Esophagus muscularis mucosa (tissue), 4 donors: Measurements from ENCODE around the gene CDH2. TPM values are rescaled to one million over a fixed set of nuclear protein-coding genes. Genes with fewer than 3 reads are reported as not detected.

ENCODE experiments used
- DNase-seq: peaks from one replicate; pipeline ENCODE4 v3.0.0-alpha.2; 2017; ENCODE audit errors: extremely low spot score
- H3K27ac ChIP-seq, 4 donors: fragments of 200-600 bp; sonication (generic); replicated peaks in 1 of 4; 1 replicate in 3 of 4; 2 replicates in 1 of 4; pipeline ENCODE4 v1.5.1; 2016 to 2019; ENCODE audit warnings: mild to moderate bottlenecking in 1 of 4
- H3K27me3 ChIP-seq, 4 donors: fragments of 200-600 bp; sonication (generic); one replicate each; pipeline versions ENCODE4 v1.5.1 to v1.6.0; 2016 to 2019
- H3K36me3 ChIP-seq, 4 donors: fragments of 200-600 bp; sonication (generic); one replicate each; pipeline ENCODE4 v1.5.1; 2016 to 2019
- H3K4me1 ChIP-seq, 4 donors: fragments of 200-600 bp; sonication (generic); one replicate each; pipeline ENCODE4 v1.5.1; 2016 to 2019
- H3K4me3 ChIP-seq, 4 donors: fragments of 200-600 bp; sonication (generic); 1 replicate in 2 of 4; 2 replicates in 2 of 4; pipeline ENCODE4 v1.5.1; 2016 to 2019; ENCODE audit warnings: mild to moderate bottlenecking in 4 of 4, moderate library complexity in 1 of 4
- H3K9me3 ChIP-seq, 4 donors: fragments of 200-600 bp; sonication (generic); 1 replicate in 3 of 4; 2 replicates in 1 of 4; pipeline ENCODE4 v1.5.1; 2016 to 2019
- EP300 ChIP-seq: sonication (generic); formaldehyde crosslinking; IDR thresholded peaks from one replicate; pipeline ENCODE4 v1.6.1; 2017; ENCODE audit warnings: antibody characterized with exemption
- POLR2A ChIP-seq: fragments of 450-650 bp; IDR thresholded peaks from one replicate; pipeline ENCODE4 v1.6.1; 2017; ENCODE audit warnings: antibody characterized with exemption, moderate library complexity, mild to moderate bottlenecking, low read depth
- POLR2AphosphoS5 ChIP-seq, 2 donors: sonication (generic); formaldehyde crosslinking; IDR thresholded peaks; one replicate each; pipeline ENCODE4 v1.6.1; 2017; ENCODE audit warnings: antibody characterized with exemption in 2 of 2
- WGBS: methylation state at CpG from one replicate; pipeline ENCODE4 v1.1.5; 2018; 5-methylcytosine and 5-hydroxymethylcytosine counted together
- intact Hi-C: fragments of 100-400 bp; cut with DNase I; formaldehyde crosslinking; loops from one replicate; pipeline ENCODE4 v1.15.1; 2023
- total RNA-seq, 4 donors: library from RNA; depleted of rRNA; stranded (reverse); fragments of >200 nt; gene quantifications; one replicate each; pipeline versions ENCODE4 v1.1.0 to v1.2.1, GENCODE V29; 2016
- TF ChIP-seq, protein P1 (sequence below), 3 experiments: fragments of 200-600 bp in 2 of 3; fragments of 450-650 bp in 1 of 3; sonication (generic) in 2 of 3; IDR thresholded peaks; one replicate each; pipeline ENCODE4 v1.5.1; 2017 to 2019; ENCODE audit warnings: antibody characterized with exemption in 3 of 3, mild to moderate bottlenecking in 2 of 3, moderate library complexity in 1 of 3

Gene CDH2
- total RNA-seq, 4 donors from 2014 or later = 10.9 to 17.4 (median 13.6) TPM

DNA sequence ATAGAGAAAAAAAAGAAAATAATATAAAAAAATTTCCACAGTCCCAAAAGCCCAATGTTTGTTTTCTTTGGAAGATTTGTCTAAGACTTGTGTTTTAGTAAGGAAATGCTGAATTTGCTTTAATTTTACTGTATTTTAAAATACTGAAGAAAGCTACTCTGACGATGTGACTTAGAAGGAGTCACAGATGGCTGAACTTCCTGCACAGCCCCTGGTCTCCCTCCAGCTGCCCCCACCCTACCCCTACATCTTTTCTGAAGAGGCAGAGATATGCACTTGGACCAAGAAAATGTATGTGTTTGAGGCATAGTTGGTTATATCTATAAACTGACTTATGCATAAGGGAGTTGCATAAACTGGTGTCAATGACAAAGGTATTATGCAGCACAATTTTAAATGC, 172.3 kb downstream of the CDH2 start:
- Histone ChIP-seq H3K4me1 (peaks cover 0 to 7% (median 0%) of the 10 kb centered on the region in 4 donors), H3K36me3 (peaks cover 0 to 10% (median 0%) of the 10 kb centered on the region in 4 donors), H3K9me3 (no peaks in the 10 kb centered on the region), H3K4me3 (no peak overlapping the region), H3K27me3 (no peaks in the 10 kb centered on the region), H3K27ac (no peak overlapping the region)
- TF ChIP-seq POLR2A = no peak
- DNase-seq = no peak
- 64% methylated on average over 1 of the region's 1 CpG for WGBS
- intact Hi-C loops = no loop called here

- Histone ChIP-seq H3K4me1 (peaks cover 0 to 7% (median 0%) of the 10 kb centered on the region in 4 donors), H3K27ac (no peak overlapping the region), H3K9me3 (no peaks in the 10 kb centered on the region), H3K4me3 (no peak overlapping the region), H3K36me3 (peaks cover 0 to 18% (median 0%) of the 10 kb centered on the region in 4 donors), H3K27me3 (no peaks in the 10 kb centered on the region)
- 84% methylated on average over 5 of the region's 5 CpGs for WGBS
- DNase-seq = no peak
- TF ChIP-seq EP300 = no peak
- TF ChIP-seq POLR2A = no peak
- TF ChIP-seq, protein P1, sequence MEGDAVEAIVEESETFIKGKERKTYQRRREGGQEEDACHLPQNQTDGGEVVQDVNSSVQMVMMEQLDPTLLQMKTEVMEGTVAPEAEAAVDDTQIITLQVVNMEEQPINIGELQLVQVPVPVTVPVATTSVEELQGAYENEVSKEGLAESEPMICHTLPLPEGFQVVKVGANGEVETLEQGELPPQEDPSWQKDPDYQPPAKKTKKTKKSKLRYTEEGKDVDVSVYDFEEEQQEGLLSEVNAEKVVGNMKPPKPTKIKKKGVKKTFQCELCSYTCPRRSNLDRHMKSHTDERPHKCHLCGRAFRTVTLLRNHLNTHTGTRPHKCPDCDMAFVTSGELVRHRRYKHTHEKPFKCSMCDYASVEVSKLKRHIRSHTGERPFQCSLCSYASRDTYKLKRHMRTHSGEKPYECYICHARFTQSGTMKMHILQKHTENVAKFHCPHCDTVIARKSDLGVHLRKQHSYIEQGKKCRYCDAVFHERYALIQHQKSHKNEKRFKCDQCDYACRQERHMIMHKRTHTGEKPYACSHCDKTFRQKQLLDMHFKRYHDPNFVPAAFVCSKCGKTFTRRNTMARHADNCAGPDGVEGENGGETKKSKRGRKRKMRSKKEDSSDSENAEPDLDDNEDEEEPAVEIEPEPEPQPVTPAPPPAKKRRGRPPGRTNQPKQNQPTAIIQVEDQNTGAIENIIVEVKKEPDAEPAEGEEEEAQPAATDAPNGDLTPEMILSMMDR (IDR thresholded peaks at IDR 0.05) = no peak
- no peak for TF ChIP-seq POLR2AphosphoS5 (IDR thresholded peaks at IDR 0.05)
- intact Hi-C loops = no loop called here
Measured at GRCh38 chr18:28003451-28003850, 173.5 kb downstream of the CDH2 start.

GRCh38 chr18:28002841-28003240, 174.1 kb downstream of the CDH2 start:
- Histone ChIP-seq H3K36me3 (peaks cover 0 to 22% (median 0%) of the 10 kb centered on the region in 4 donors), H3K4me3 (no peak overlapping the region), H3K27me3 (no peaks in the 10 kb centered on the region), H3K27ac (no peak overlapping the region), H3K4me1 (peaks cover 0 to 7% (median 0%) of the 10 kb centered on the region in 4 donors), H3K9me3 (no peaks in the 10 kb centered on the region)
- WGBS = 81% methylated on average over 5 of the region's 5 CpGs
- no peak for DNase-seq
- TF ChIP-seq EP300 (no peak), POLR2AphosphoS5 (IDR thresholded peaks at IDR 0.05) (no peak), POLR2A (no peak)
- TF ChIP-seq, protein P1 (IDR thresholded peaks at IDR 0.05) = no peak
- intact Hi-C loops = no loop called here

- Histone ChIP-seq H3K27me3 (no peaks in the 10 kb centered on the region), H3K36me3 (peaks cover 0 to 34% (median 0%) of the 10 kb centered on the region in 4 donors), H3K4me3 (no peak overlapping the region), H3K27ac (no peak overlapping the region), H3K4me1 (peaks cover 0 to 26% (median 0%) of the 10 kb centered on the region in 4 donors), H3K9me3 (no peaks in the 10 kb centered on the region)
- DNase-seq = no peak
- WGBS = 55% methylated on average over 3 of the region's 3 CpGs
- TF ChIP-seq, protein P1 (IDR thresholded peaks at IDR 0.05) = no peak
- TF ChIP-seq POLR2AphosphoS5 (IDR thresholded peaks at IDR 0.05) (no peak), EP300 (no peak), POLR2A (no peak)
- intact Hi-C loops = no loop called here
Measured at GRCh38 chr18:27996801-27997272, 180.1 kb downstream of the CDH2 start.

DNA sequence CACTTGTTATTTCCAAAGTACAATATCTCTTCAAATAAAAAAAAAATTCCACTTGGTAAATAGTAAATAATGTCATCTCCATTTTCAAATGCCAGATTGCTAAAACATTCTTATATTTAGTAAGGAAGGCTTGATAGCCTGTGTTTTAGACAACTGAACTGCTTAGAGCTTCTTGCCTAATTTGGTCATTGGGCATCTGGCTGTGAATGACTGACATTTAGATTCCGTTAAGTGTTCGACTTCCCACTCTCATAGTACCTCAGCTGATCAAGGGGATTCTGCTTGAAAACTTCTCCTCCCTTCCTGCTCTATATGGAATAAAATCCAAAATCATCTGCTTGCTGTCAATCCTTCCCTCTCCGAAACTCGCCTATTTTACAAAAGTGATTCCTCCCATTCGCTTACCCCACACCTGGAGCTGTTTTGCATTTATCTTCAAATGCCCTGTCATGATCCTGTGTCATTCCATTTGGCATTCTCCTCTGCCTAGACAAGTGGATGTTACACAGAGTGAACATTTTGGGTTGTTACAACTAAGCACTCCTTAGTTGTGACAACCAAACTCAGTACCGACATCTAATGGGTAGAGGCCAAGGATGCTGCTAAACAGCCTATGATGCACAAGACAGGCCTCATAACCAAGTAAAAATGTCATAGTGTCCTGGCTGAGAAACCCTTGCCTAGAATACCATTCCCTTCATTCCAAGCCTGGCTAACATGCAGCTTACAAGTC, 181.0 kb downstream of the CDH2 start:
- no peak for DNase-seq
- Histone ChIP-seq H3K9me3 (no peaks in the 10 kb centered on the region), H3K4me3 (no peak overlapping the region), H3K4me1 (peaks cover 0 to 26% (median 0%) of the 10 kb centered on the region in 4 donors), H3K27me3 (no peaks in the 10 kb centered on the region), H3K36me3 (peaks cover 0 to 34% (median 0%) of the 10 kb centered on the region in 4 donors), H3K27ac (no peak overlapping the region)
- 92% methylated on average over 6 of the region's 6 CpGs for WGBS
- intact Hi-C loops = no loop called here
- no peak for TF ChIP-seq POLR2AphosphoS5 (IDR thresholded peaks at IDR 0.05)
